GM12874 (cell line): ENCODE measurements around the gene CPN1.

Experiments used
- TF ChIP-seq, protein P1 (sequence below): IDR thresholded peaks from 2 replicates; pipeline ENCODE4 v1.5.1; 2011; ENCODE audit warnings: low read depth, mild to moderate bottlenecking, control low read depth, low read length, moderate library complexity; ENCODE audit not compliant: insufficient read depth

CPN1 gene

DNA sequence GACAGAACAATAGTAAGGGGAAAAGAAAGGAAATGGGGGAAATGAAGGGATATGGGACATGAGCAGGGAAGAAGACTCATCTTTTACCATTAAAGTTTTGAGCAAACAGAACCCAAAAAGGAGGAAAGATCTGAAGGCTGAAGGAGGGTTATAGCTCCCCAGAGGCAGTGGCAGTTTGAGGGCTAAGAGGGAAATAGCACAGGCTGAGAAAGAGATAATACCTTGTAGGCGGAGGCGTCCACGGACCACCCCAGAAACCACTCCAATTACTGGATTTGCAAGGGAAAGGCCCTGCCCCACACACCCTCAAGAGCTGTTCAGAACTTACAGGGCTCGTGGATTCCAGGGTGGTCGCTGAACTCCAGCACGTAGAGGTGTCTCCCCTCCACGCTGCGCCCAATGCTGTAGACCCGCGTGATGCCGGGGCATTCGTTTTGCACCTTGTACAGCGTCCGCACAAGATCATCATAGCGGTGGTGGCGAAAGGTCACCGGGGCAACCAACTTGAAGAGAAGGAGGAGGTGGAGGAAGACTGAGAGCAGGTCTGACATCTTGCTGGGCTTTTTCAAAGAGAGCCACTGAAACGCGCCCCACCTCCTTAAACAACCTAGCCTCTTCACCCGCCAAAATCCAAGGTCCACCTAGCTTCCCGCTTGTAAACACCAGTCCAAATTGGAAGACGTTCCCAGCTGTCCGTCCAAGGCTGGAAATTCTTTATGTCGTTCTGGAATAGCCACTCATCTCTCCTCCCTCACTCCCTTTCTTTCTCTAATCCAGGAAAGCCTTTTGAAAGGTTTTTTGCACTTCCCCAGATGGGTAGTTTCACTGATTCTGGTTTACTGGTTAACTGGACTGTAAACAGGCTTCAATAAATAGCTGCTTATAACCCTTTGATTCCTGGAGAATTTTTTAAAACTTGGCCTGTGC is at the start of gene CPN1:
CPN1 (minus strand) TSS at position 795 of the 927 bp plus-strand sequence; CDS start at position 551, 244 bp downstream.
- TF ChIP-seq, protein P1, sequence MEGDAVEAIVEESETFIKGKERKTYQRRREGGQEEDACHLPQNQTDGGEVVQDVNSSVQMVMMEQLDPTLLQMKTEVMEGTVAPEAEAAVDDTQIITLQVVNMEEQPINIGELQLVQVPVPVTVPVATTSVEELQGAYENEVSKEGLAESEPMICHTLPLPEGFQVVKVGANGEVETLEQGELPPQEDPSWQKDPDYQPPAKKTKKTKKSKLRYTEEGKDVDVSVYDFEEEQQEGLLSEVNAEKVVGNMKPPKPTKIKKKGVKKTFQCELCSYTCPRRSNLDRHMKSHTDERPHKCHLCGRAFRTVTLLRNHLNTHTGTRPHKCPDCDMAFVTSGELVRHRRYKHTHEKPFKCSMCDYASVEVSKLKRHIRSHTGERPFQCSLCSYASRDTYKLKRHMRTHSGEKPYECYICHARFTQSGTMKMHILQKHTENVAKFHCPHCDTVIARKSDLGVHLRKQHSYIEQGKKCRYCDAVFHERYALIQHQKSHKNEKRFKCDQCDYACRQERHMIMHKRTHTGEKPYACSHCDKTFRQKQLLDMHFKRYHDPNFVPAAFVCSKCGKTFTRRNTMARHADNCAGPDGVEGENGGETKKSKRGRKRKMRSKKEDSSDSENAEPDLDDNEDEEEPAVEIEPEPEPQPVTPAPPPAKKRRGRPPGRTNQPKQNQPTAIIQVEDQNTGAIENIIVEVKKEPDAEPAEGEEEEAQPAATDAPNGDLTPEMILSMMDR = no peak

DNA sequence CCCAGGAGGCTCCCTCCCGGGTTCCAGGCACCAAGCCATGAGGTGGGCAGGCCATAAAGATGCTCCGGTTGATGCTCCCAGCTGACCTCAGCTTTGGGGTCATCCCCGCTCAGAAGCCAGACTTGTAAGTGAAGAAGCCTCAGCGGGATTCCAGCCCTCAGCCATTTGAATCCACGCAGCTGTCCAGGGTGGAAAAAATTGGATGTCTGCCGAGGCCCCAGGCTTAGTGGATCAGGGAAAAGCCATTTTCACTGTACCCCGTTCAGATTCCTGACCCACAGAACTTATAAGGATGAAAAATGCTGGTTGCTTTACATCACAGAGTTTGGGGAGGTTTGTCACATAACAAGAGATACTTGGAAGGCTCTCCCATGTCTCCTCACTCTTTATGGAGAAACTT is 49.2 kb upstream of the CPN1 start:
- TF ChIP-seq, protein P1 = no peak

GRCh38 chr10:100129424-100129823 is 47.8 kb upstream of the CPN1 start:
- TF ChIP-seq, protein P1 = no peak

DNA sequence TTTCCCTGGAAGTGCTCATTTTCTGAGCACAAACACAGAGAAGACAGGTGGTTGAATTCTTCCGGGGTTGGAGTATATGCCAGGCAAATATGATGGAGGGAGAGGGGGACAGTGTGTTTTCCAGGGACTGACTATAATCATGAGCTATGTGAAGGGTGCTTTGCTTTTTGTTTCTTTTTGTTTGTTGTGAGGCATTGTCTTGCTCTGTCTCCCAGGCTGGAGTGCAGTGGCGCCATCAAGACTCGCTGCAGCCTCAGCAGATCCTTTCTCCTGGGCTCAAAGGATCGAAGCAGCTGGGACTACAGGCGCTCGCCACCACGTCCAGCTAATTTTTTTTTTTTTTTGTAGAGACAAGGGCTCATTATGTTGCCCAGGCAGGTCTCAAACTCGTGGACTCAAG is 47.3 kb upstream of the CPN1 start:
- TF ChIP-seq, protein P1 = no peak

GRCh38 chr10:100124097-100124496 is 42.4 kb upstream of the CPN1 start:
- TF ChIP-seq, protein P1 = no peak

GRCh38 chr10:100122780-100123179 is 41.1 kb upstream of the CPN1 start:
- TF ChIP-seq, protein P1 = no peak

DNA sequence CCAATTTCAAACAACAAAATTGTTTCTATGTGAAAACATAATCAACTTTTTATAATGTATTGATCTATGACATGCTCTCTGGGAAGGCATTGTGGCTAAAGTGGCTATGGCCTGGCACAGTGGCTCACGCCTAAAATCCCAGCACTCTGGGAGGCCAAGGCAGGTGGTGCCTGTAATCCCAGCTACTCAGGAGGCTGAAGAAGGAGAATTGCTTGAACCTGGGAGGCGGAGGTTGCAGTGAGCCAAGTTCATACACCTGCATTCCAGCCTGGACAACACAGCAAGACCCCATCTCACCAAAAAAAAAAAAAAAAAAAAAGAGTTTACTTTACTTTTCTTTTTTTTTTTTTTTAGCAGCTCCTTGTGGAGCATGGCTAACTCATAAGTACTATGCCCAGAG is 38.9 kb upstream of the CPN1 start:
- TF ChIP-seq, protein P1 = no peak
